ENCODE results near the gene LRRTM3.

Gene LRRTM3

DNA sequence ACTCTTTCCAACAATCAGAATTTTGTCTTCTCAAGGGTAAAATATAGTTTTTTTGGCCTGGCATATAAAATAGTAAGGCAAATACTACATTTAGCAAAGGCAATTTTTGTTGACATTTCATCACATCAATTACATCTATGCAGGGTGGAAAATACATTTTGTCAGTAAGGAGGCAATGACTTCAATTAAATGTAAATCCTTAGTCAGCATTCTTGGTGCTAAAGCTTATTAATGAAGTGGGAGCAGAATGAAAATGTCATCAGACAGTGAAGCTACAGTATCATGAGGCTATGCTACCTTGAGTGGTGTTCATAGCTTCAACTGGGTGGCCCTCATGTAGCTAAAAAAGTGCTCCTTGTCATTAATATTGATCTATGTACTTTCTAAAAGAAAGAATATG, 8.9 kb downstream of the LRRTM3 start:
- no peak for DNase-seq (ENCODE audit: low read depth in 2 of 2)

DNA sequence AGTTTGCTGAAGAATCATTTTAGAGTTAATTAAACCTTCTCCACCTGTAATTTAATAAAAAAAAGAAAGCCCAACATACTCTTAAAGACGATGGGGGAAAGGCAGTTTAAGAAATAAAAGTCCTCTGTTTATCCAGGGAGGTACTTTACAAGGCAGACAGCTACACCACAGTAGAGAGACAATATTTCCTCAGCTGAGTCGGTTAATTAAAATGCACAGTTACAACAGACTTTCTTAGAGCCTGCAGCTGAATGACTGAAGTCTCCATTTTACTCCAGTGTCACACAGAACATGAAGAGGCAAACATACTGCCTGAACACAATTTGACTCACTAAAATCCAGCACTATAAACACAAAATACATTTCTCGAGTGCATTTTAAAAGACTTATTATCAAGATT, 15.1 kb downstream of the LRRTM3 start:
- DNase-seq (ENCODE audit: low read depth in 2 of 2): no peak

DNA sequence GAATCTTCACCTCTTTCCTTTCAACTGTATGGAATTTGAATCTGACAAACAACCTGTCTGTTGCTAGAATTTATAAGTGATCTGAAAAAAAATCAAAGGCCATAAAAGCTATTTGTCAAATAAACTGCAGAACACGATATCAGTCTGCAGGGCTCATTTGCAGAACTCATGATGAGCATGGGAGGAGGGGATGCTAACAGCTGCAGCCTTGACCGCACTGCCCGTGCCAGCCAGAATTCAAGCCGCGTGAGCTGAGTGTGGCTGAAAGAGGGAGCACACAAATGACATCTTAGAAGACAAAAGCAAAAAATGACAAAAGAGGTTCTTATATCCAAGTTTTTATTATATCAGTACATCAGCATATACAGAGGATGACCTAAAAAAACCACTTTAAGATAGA, 15.7 kb downstream of the LRRTM3 start:
- DNase-seq (ENCODE audit: low read depth in 2 of 2): no peak

DNA sequence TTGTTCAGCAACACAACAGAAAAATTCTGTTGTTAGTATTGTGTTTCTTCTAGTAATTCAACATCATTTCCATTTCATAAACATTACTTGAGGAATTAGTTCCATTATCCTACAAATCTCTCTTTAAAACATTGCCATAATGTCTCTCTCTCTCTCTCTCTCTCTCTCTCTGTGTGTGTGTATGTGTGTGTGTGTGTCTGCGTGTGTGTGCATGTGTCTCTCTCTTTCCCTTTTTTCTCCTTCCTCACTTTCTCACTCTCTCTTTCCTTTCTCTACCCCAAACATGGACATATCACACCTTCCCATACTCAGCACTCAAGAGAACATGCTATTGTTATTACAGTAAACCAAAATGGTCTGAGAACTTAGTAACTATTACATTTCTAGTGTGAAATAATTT, 16.6 kb downstream of the LRRTM3 start:
- DNase-seq (ENCODE audit: low read depth in 2 of 2): no peak

DNA sequence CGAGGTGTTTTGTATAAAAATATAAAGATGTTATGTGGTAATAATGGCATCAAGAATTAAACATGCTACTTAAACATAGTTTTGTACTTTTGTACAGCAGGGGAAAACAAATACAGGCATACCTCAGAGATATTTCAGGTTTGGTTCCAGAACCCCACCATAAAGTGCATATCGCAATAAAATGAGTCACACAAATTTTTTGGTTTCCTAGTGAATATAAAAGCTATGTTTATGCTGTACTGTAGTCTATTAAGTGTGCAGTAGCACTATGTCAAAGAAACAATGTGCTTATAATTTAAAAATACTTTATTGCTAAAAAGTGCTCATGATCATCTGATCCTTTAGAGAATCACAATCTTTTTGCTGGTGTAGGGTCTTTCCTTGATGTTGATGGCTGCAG, 17.8 kb downstream of the LRRTM3 start:
- DNase-seq (ENCODE audit: low read depth in 2 of 2): no peak

DNA sequence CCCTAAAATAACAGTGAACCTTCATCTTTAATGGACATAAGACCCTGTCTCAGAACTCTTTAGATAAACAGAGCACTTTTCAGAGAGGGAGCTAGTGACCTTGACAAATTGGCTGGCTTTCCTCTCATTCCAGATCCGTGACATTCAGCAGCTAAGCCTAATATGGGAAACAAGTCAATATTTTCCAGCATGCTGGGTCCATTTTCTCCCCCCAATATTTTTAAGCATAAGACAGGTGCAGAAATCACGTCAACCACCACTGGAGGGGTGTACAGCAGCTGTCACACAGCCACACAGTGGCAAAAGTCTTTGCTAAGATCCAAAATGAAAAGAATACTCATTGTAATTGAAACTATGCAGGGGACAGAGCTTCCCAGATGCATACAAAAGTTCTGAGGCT, 26.1 kb downstream of the LRRTM3 start:
- no peak for DNase-seq (ENCODE audit: low read depth in 2 of 2)

DNA sequence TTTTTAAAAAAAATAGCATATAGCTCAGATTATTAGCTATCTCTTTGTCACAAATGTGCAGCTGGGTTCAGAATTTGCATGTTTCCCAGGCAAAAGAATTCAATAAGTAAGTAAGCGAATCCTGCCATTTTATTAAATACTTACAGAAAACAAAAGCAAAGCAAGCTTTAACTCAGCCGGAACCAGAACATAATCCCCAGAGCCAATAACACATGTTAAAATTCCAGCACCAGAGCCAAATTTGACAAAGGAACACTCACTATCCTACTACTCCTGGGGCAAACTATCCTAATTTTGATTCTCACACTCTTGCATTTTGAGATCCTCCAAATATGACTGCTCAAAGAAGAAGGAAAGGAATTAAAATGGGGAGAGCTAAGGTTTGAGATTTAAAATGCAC, 32.6 kb downstream of the LRRTM3 start:
- DNase-seq (ENCODE audit: low read depth in 2 of 2): no peak

DNA sequence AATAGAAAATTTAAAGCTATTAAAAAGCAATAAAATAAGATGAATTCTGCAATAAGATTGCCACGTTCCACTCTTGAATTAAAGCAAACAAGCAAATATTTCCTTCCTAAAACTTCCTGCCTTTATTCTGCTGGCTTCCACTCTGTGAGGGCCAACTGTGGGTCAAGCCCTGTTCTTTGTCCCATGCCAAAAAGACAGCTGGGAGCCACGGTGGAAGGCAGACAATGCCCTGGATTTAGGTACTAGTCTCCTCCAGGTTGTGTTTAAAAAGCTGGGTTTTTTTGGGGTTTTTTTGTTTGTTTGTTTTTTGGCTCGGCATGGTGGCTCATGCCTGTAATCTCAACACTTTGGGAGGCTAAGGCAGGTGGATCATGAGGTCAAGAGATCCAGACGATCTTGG, 39.1 kb downstream of the LRRTM3 start:
- no peak for DNase-seq (ENCODE audit: low read depth in 2 of 2)

DNA sequence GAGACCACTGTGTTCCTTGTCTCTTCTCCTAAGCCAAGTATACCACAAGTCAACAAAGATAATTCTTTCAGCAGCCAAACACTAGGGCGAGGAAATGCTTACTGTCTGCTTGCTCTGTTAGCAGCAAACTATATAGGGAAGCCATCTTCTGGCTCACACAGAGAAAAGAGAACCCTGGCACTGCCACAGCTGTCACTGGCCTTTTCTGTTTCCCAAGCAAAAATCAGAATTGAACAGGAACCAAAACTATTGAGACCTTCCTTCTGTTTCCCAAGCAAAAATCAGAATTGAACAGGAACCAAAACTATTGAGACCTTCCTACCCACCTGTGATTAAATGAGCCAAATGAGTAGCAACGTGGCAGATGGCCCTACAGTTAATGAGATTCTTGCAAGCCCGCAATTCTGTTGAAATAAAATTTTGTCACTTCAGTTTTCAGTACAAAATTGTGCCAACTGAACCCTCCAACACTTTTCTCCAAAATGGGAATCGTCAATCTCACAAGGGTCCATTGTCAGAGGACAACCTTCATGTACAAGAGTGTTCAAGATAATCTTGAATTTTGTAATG, 54.5 kb downstream of the LRRTM3 start:
- DNase-seq (ENCODE audit: low read depth in 2 of 2): no peak

DNA sequence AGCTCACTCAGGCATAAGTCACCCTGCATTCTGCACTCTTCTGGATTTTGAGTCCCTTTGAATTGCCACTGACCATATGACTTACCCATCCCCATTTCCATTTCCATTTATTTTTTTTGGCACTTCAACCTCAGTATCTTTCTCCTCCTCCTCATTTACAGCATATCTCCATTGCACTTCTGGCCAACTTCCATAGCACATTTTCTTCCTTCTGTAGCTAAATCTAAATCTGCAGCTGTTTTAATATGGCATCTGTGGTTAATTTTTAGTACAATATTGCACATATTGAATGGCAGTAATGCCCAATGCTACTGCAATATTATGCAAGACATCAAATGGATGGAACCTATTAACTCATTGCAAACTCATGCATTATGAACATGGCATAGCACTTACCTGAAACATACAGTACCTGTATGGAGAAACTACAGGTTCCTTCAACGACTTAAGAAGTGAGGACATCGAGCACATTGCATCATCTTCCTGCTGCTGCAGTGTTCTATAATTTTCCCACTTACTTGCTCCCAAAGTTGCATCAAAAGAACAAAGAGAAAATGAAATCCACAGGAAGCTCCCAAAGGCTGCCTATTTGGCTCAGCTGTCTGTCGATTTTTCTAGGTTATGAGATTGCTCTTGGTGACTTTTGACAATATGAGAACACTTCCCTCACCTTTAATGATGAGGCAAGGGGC, 55.7 kb downstream of the LRRTM3 start:
- no peak for DNase-seq (ENCODE audit: low read depth in 2 of 2)

DNA sequence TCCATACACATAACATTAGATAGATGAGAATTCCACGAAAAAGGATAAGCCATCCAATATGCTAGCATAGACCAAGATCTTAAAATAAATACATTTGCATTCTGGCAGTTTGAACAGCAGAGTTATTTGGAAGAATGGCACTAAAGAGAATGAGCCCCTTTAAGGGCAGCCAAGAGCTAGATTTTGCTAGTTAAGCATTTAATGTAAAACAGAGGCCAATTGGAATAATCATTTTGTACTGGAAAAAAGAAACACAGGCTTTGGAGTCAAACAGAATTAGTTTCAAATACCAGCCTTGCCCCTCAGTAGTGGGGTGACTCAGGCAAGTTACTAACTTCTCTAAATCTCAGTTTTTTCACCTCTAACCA, 56.2 kb downstream of the LRRTM3 start:
- no peak for DNase-seq (ENCODE audit: low read depth in 2 of 2)

DNA sequence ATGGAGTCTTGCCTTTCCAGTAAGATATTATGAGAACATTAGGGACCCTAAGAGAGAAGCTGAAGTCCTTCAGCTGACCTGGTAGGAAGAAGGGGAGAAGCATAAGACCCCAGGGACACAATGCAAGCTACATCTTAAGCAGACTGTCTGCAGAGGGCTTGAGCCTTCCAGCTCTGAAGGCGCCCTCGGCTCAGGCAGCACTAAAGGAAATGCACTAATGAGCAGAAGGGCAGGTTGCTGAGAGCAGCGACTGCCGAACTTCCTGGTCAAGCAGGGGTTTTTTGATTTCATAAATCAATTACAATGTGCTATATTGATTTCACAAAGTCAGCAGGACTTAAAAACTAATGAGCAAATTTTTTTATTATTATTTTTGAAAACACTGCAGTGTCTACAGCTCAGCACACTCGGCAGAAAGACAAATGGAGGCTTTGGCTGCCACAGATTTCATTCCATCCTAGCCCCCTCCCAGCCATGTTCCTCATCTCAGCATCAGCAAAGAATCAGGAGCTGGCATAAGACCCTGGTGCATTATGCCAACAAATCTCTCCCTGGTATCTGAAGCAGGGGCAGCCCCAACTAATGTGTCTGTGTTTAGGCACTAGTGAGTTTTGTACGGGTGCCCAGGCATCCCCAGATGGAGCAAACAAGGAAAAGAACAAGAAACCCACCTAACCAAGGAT, 57.1 kb downstream of the LRRTM3 start:
- DNase-seq (ENCODE audit: low read depth in 2 of 2): no peak

DNA sequence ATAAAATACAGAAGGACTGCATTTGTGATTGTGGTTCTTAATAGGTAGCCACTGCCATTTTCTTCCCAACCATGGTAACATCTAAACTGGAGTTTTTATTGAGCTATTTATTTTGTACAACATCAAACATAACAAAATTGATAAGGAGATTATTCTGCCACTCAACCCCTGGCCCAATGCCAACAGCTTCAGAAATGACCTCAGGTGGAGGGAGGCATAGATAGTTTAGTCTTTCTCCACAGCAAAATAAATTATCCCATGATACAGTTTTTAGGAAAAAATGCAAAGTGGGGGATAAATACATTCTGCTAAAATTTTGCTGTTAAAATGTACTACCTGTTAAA, 57.6 kb downstream of the LRRTM3 start:
- no peak for DNase-seq (ENCODE audit: low read depth in 2 of 2)

DNA sequence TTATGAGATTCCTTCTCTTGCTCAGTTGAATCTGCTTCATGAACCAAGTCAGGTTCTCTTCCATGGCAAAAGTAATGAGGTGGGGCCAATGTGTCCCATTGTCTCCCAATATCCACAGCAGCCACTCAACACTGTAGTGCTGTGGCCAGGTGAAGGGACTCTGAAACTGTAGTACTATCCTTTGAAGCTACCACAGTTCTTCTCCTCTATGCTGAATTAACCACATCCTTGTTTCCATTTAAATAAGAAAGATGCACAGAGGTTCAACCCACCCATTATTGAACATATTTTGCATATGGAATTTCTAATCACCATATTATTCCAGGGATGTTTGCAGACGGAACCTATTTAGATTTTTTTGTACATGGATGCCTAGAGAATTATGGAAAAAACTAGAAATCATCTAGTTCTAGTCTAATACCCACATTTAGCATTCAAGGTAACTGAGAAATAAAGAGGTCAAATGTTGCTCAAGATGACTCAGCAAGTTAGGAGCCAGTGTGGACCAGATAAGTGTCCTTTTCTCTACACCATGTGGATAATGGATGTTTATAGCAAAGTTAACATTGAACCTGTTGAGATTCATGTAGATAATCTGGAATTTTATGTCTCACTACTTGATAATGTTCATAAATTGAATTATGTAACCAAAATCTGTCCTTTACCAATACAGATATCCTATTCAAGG, 64.5 kb downstream of the LRRTM3 start:
- no peak for DNase-seq (ENCODE audit: low read depth in 2 of 2)

DNA sequence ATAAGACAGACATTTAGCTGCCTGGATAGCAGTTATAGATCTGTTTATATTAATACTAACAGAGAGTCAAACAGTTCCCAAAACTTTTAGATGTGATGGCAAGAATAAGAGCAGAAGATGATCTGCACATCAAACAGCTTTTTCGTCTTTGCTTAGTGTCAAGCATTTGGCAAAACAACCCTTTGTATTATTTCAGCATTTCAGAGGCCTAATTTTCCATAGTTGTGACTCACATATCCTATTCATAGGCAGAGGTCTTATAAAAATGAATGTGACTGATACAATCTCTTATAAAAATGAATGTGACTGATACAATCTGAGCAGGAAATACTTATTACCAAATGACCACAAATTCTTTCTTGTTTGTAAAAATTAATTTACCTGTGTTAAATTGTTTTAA, 71.2 kb downstream of the LRRTM3 start:
- DNase-seq (ENCODE audit: low read depth in 2 of 2): no peak

DNA sequence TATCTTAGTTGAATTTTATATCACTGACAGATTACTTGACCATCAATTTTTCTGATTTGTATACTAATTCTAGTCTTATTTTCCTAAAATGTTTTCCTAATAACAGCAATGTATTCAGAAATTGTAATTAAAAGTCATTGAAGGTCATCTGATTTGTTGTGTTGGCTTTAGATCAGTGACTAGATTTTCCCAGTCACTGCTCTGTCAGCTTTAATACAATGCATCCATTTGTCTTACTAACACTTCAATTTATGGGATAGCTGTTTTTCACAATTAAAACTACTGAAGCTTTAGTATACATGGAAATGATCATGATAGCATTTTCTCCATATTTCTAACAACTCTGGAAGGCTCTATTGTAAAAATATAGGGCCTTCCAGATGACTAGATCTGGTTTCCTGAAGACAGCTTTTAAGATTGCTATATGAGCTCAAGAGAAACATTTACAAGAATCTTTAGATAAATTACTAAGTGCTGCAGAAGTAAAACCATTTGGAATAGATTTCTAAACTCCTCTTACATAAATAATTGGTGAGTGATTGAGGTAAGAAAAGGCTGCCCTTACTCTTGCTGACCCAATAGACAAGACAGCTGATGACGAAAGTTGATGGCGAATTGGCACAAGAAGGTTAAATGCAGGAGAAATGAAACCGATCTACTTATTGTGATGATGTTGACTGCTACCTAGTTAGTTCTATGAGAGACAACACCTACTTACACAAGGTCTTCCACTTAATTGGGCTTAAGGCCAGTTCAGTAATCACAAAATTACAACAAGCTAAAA, 74.1 kb downstream of the LRRTM3 start:
- no peak for DNase-seq (ENCODE audit: low read depth in 2 of 2)

DNA sequence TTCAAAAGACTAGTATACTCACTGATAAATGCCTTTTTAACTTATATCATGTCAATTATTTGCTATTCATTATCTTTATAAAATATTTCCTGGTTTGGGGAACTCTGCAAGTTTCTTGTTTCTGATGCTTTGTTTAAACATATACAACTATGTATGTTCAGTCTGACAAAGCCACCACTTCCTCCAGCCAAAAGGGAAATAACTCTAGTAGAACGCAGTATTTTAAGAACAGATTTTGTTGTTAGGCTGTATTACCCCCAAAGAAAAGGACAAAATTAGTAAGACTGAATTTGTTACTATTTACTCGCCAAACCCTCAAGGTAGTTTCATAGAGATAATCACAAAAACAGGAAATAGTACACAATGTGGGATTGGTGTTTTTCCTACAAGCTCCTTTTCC, 78.9 kb downstream of the LRRTM3 start:
- DNase-seq (ENCODE audit: low read depth in 2 of 2): no peak

DNA sequence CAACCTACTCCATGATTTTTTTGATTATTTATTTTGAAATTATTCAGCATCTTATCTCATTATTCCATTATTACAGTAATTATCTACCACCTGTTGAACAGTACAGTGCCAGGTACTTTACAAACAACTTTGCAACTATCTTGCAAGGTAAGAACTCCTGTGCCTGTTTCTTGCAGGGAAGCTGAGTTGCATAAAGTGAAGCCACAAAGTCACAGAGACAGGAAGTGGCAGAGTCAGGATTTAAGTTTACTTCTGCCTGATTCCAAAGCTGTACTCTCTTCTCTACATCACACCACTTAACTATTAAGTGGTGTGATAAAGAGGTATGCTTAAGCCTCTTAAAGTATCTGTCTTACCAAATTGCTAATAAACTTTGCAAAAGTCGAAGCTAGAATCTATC, 80.1 kb downstream of the LRRTM3 start:
- DNase-seq (ENCODE audit: low read depth in 2 of 2): no peak

DNA sequence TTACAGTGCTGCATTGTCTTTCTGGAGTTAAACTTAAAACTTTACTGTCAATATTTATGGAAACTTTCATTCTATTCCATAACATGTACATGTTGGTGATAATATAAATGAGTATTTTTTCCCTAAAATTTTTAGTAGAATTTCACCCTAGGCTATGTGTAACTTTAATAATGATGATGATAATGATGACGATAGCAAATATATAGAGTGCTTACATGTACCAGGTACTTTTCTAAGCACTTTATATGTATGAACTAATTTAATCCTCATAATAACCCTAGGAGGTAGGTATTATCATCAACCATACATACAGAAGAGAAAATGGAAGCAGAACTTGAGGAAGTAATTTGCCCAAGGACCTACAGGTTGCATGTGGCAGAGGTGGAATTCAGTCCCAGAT, 85.6 kb downstream of the LRRTM3 start:
- no peak for DNase-seq (ENCODE audit: low read depth in 2 of 2)

DNA sequence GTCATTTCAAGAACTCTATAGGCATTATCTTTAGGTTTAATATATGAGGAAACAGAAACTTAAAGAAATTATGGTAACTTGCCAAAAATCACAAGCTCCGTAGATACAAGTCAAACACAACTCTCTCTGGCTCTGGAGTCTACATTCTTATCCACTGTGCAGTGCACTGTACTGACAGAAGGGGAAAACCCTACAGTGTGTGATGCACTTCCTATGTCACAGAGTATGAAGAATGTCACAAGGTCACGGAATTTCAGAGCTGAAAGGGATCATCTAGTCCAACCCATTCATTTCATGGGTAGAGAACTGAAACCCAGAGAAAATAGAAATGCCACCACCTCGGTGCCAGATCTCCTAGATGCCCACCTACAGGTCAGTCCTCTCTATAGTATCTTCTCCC, 86.1 kb downstream of the LRRTM3 start:
- no peak for DNase-seq (ENCODE audit: low read depth in 2 of 2)

DNA sequence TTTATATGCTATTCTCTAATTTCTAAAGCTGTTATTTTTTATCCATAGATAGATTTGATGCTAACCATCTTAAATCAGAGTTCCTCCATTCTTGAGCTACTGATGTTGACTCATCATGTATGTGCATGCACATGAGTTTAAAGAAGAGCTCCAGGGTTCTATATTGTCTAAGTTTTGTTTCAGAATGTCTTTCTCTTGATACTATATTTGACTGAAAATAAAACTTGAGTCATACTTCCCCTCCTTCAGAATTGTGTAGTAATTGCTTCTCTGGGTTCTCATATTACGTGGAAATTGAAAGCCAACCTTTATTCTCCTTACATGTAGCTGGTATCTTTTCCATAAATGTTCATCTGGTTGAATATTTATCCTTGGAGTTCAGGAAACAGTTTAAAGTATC, 89.4 kb downstream of the LRRTM3 start:
- DNase-seq (ENCODE audit: low read depth in 2 of 2): no peak

DNA sequence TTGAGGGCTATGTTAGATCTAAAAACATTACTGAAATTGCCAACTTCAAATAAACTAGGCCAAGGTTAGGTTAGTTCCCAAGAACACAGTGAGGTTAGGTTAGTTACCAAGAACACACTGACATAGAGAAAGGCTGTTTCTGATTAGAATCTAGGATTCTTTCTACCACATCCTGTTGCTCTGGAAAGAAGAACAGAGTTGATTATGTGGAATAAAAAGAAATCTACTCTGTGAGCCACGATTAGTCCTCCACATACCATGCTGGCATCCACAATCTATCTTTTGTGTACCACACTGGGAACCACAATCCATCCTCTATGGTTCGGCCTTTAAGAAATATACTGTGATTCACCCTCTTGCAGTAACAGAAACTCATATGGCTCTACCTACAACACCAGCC, 91.4 kb downstream of the LRRTM3 start:
- no peak for DNase-seq (ENCODE audit: low read depth in 2 of 2)
